ENCODE data around the gene FBXW4.

Gene FBXW4

GRCh38 chr10:101572126-101572525 is 122.8 kb downstream of the FBXW4 start:
- DNase-seq: peak in 1 of 10 donors; percentile 20
- intact Hi-C loops (cut with DNase I): loop anchor here (10.0 kb wide), 1 partner anchor 277 kb away; no protein-coding TSS in a partner anchor

- intact Hi-C loops (cut with DNase I): loop anchor here (2.0 to 10.0 kb wide), 2 partner anchors 277 to 359 kb away; no protein-coding TSS in a partner anchor
- no peak for DNase-seq
Measured at GRCh38 chr10:101571271-101571925, 123.6 kb downstream of the FBXW4 start.

GRCh38 chr10:101570428-101571270 is 124.3 kb downstream of the FBXW4 start:
- intact Hi-C loops (cut with DNase I): loop anchor here (1.0 to 10.0 kb wide), 3 partner anchors 128 to 358 kb away; no protein-coding TSS in a partner anchor

GRCh38 chr10:101569622-101570427 is 125.1 kb downstream of the FBXW4 start:
- DNase-seq: peak; percentile 62 to 97 (median 80)
- intact Hi-C loops (cut with DNase I): loop anchor here (1.0 to 10.0 kb wide), 4 partner anchors 75 to 357 kb away; no protein-coding TSS in a partner anchor

More at GRCh38 chr10:101570428-101571270, 124.3 kb downstream of the FBXW4 start:
- DNase-seq: peak in 1 of 10 donors; percentile 85

- intact Hi-C loops (cut with DNase I): loop anchor here (10.0 kb wide), 1 partner anchor 74 kb away; no protein-coding TSS in a partner anchor
- no peak for DNase-seq
Measured at GRCh38 chr10:101569323-101569621, 125.7 kb downstream of the FBXW4 start.

GRCh38 chr10:101568054-101568745 is 126.8 kb downstream of the FBXW4 start:
- intact Hi-C loops (cut with DNase I): loop anchor here (10.0 kb wide), 1 partner anchor 73 kb away; no protein-coding TSS in a partner anchor
- peak in 2 of 10 donors; percentile 4 to 83 for DNase-seq

GRCh38 chr10:101567165-101568006 is 127.6 kb downstream of the FBXW4 start:
- peak in 2 of 10 donors; percentile 5 to 74 for DNase-seq
- intact Hi-C loops (cut with DNase I): loop anchor here (10.0 kb wide), 1 partner anchor 73 kb away; no protein-coding TSS in a partner anchor

- peak in 8 of 10 donors; percentile 21 to 91 (median 48) for DNase-seq
- intact Hi-C loops (cut with DNase I): loop anchor here (10.0 kb wide), 1 partner anchor 72 kb away; no protein-coding TSS in a partner anchor
Measured at GRCh38 chr10:101566333-101567164, 128.4 kb downstream of the FBXW4 start.

GRCh38 chr10:101565936-101566332 is 129.0 kb downstream of the FBXW4 start:
- DNase-seq: peak in 2 of 10 donors; percentile 50 to 57
- intact Hi-C loops (cut with DNase I): loop anchor here (10.0 kb wide), 1 partner anchor 71 kb away; no protein-coding TSS in a partner anchor

- peak in 2 of 10 donors; percentile 16 to 30 for DNase-seq
- intact Hi-C loops (cut with DNase I): loop anchor here (10.0 kb wide), 1 partner anchor 71 kb away; no protein-coding TSS in a partner anchor
Measured at GRCh38 chr10:101565370-101565900, 129.5 kb downstream of the FBXW4 start.

- intact Hi-C loops (cut with DNase I): loop anchor here (10.0 kb wide), 1 partner anchor 70 kb away; no protein-coding TSS in a partner anchor
- peak in 3 of 10 donors; percentile 4 to 84 (median 77) for DNase-seq
Measured at GRCh38 chr10:101564490-101564991, 130.4 kb downstream of the FBXW4 start.

GRCh38 chr10:101563497-101564040 is 131.4 kb downstream of the FBXW4 start:
- DNase-seq: peak in 2 of 10 donors; percentile 3 to 12
- intact Hi-C loops (cut with DNase I): loop anchor here (10.0 kb wide), 1 partner anchor 69 kb away; no protein-coding TSS in a partner anchor

- DNase-seq: no peak
- intact Hi-C loops (cut with DNase I): loop anchor here (10.0 kb wide), 1 partner anchor 68 kb away; no protein-coding TSS in a partner anchor
Measured at GRCh38 chr10:101563007-101563406, 132.0 kb downstream of the FBXW4 start.

GRCh38 chr10:101562231-101562630 is 132.7 kb downstream of the FBXW4 start:
- no peak for DNase-seq
- intact Hi-C loops (cut with DNase I): loop anchor here (10.0 kb wide), 1 partner anchor 67 kb away; no protein-coding TSS in a partner anchor

- intact Hi-C loops (cut with DNase I): loop anchor here (10.0 kb wide), 1 partner anchor 66 kb away; no protein-coding TSS in a partner anchor
- no peak for DNase-seq
Measured at GRCh38 chr10:101561068-101561915, 133.7 kb downstream of the FBXW4 start.
